CD4-positive, alpha-beta T cell treated with Interleukin-4 for 4 hours (primary cell): ENCODE results near the gene PLXNB3.

Experiments
- DNase-seq: peaks from one replicate; pipeline ENCODE4 v3.0.0-alpha.2; 2020

The PLXNB3 gene

DNA sequence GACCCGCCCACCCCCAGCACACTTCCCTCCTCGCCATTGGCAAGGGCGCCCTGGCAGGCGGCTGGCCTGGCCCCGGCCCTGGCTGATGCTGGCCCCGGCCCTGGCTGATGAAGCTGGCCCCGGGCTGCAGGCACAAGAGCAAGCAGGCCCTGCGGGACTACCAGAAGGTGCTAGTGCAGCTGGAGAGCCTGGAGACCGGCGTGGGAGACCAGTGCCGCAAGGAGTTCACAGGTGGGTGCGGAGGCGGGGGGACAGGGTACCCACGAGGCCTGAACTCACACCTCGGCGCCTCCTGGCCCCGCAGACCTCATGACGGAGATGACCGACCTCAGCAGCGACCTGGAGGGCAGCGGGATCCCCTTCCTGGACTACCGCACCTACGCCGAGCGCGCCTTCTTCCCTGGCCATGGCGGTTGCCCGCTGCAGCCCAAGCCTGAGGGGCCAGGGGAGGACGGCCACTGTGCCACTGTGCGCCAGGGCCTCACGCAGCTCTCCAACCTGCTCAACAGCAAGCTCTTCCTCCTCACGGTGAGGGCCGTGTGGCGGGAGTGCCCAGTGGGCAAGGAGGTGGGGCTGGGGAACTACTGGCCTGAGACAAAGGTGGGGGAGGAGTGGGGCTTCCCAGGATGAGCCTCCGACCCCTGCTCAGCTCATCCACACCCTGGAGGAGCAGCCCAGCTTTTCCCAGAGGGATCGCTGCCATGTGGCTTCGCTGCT, 10.7 kb downstream of the PLXNB3 start:
- no peak for DNase-seq

DNA sequence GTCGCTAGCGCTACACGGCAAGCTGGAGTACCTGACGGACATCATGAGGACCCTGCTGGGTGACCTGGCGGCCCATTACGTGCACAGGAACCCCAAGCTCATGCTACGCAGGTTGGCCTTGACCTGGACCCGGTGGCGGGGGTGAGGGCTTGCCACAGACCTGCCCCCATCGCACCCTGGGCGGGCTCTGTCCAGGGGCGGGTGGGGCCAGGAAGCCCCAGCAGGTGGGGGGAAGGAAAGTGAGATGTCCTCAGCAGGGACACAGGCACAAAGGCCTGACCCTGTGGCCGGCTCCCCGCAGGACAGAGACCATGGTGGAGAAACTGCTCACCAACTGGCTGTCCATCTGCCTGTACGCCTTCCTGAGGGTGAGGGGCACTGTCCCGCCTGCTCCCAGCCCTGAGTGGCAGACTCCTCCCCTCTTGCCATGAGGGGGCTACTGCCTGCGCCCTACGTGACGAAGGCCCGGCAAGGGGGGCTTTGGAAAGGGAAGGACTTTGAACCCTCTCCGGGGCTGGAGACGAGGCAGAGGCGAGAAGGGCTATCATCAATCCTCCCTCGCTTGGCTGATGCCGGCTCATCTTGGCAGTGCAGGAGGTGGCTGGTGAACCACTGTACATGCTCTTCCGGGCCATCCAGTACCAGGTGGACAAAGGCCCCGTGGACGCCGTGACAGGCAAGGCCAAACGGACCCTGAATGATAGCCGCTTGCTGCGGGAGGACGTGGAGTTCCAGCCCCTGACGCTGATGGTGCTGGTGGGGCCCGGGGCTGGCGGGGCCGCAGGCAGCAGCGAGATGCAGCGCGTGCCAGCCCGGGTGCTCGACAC, 11.5 kb downstream of the PLXNB3 start:
- no peak for DNase-seq

DNA sequence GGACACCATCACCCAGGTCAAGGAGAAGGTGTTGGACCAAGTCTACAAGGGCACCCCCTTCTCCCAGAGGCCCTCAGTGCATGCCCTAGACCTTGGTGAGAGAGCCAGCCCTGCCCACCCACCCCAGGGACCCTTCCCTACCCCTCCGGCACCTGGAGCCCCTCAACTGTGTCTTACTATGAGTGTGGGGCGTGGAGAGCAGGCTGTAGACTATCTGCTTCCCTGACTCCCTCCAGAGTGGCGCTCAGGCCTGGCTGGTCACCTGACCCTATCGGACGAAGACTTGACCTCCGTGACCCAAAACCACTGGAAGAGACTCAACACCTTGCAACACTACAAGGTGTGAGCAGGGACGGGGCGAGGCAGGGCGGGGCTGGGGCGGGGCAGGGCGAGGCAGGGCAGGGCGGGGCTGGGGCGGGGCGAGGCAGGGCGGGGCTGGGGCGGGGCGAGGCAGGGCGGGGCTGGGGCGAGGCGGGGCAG, 12.1 kb downstream of the PLXNB3 start:
- DNase-seq = no peak

DNA sequence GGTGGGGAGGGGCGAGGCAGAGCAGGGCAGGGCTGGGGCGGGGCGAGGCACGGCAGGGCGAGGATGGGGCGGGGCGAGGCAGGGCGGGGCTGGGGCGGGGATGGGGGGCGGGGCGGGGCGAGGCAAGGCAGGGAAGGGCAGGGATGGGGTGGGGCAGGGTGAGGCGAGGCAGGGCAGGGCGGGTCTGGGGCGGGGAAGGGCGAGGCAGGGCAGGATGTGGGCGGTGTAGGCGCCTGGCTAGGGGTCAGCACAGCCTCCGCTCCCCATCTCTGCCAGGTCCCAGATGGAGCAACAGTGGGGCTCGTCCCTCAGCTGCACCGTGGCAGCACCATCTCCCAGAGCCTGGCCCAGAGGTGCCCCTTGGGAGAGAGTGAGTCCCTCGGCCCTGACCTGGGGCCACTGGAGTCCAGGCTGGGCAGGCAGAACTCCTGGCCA, 12.6 kb downstream of the PLXNB3 start:
- no peak for DNase-seq

DNA sequence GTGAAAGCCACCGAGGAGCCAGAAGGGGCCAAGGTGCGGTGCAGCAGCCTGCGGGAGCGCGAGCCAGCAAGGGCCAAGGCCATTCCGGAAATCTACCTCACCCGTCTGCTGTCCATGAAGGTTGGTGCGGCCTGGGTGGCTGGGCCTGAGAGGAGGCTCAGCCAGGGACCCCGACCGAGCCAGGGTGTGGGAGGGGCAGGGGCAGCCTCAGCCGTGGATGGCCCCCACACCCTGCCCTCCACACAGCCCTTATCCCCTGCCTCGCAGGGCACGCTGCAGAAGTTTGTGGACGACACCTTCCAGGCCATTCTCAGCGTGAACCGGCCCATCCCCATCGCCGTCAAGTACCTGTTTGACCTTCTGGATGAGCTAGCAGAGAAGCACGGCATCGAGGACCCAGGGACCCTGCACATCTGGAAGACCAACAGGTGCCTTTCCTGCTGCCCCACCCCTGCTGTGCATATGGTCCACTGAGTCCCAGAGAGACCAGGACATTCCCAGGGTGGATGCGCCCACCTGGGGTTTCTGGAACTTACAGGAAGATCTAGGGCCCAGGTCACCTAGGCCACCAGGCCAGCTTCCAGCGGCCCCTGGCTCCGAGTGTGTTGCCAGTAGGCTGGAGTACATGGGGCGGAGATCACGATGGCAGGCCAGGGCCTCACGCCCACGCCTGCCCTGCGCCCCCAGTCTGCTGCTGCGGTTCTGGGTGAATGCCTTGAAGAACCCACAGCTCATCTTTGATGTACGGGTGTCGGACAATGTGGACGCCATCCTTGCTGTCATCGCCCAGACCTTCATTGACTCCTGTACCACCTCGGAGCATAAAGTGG, 13.4 kb downstream of the PLXNB3 start:
- DNase-seq = no peak

- no peak for DNase-seq
These were observed 14.1 kb downstream of the PLXNB3 start for GRCh38 chrX:153778181-153778580.

DNA sequence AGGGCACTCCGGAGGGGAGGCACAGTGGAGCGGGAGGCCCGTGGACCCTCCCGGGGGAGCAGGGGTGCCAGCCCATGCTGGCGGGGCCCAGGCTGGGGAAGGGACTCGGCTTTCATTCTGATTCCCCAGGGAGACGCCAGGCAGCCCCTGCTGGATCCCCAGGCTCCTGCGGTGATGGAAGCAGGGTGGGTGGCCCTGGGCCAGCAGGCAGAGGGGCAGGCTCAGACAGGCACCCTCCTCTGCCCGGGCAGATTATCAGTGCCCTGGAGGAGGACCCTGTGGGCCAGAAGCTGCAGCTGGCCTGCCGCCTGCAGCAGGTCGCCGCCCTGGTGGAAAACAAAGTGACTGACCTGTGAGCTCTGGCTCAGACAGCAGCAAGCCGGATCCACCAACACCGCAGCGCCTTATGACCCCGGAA, 14.6 kb downstream of the PLXNB3 start:
- no peak for DNase-seq

DNA sequence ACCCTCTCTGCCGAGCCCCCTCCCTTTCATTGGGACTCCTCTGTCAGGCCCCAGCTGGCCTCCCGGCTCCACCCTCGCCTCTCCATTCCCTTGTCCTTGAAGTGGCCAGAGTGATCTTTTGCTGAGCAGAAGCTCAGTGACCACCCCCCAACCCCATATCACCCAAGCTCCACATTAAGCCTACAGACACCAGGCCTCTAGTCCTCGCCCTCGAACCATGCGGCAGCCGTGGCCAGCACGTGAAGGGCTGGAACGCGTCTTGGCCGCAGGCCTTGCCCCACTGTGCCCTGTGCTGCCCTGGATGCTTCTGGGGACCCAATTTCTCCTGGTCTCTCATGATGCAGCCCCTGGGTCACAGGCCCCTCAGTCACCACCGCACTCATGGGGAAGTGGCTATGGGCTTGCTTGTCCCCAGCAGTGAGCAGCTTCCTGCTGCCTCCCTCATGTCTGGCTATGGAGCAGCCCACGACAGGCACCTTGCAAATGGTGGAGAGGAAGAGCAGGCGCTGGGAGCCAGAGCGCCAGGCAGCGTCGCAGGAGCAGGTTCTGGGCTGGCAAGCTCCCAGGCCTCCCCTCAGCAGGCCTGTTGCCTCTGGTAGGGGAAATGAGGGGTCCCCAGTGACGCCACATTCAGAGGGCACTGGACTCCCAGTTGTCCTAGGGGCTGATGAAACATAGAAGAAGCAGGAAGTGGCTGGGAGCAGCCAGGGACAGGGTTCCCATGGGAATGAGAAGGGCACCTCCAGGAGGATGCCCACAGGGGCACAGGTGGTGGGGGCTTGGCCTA, 16.0 kb downstream of the PLXNB3 start:
- no peak for DNase-seq

DNA sequence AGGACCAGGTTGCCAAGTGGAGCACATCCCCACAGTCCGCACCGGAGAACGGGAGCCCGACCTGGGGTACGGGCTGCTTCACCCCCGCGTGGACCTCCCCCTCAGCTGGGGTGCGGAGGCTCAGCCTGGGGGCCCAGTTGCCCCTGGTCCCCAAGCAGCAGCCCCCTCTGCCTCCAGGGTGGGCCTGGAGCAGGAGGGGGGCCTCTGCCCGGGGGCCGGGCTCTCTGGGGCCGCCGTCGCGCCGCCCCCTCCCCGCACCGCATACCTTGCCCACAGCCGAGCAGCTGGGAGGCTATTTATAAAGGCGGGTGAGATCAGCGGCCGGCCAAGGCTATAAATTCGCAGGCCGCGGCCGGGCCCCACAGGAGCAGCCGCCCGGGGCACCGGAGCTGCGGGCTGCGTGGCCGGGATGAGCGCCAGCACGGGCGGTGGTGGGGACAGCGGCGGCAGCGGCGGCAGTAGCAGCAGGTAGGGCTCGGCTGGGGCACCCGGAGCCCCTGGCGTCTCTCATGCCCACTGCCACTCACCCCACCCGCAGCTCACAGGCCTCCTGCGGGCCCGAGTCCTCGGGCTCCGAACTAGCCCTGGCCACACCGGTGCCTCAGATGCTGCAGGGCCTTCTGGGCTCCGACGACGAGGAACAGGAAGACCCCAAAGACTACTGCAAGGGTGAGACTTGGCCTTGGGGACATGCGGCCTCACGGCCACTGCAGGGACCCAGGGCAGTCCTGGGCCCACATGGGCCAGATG, 16.8 kb downstream of the PLXNB3 start, which contains the start of gene SRPK3:
TSS of gene SRPK3 (plus strand) at position 364 of the 750 bp plus-strand sequence. CDS start at position 410, 46 bp downstream.
- DNase-seq = no peak

DNA sequence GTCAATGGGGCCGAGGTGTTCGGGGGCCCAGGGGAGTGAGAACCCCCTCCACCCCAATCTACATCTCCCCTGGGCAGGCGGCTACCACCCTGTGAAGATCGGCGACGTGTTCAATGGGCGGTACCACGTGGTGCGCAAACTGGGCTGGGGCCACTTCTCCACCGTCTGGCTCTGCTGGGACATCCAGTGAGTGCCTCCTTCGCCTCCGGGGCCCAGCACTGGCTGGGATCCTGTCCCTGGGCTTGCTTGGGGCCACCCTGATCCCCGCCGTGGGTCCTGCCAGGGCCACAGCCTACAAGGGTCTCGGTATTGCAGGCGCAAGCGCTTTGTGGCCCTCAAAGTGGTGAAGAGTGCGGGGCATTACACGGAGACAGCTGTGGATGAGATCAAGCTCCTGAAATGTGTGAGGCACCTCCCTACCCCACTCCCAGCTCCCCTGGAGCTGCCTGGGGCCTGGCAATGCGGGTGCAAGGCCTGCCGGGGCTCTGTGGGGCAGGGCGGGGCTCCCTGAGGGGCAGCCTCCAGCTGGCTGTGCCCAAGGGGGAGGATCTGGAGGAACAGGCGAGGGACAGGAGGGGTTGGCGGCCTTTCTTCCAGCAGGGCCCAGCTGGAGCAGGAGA, 17.5 kb downstream of the PLXNB3 start:
- no peak for DNase-seq

GRCh38 chrX:153782313-153782712, 18.3 kb downstream of the PLXNB3 start:
- no peak for DNase-seq

DNA sequence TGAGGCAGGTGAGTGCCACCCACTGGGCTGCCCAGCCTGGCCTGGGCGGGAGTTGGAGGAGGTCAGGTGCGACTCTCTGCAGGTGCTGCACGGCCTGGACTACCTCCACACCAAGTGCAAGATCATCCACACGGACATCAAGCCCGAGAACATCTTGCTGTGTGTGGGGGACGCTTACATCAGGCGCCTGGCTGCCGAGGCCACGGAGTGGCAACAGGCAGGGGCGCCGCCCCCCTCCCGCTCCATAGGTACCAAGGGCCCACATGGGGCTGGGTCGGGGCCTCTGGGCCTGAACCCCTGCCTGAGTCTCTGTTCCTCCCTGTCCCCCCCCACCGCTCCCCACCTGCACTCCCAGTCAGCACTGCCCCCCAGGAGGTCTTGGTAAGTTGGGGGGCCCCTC, 18.8 kb downstream of the PLXNB3 start:
- DNase-seq = no peak

DNA sequence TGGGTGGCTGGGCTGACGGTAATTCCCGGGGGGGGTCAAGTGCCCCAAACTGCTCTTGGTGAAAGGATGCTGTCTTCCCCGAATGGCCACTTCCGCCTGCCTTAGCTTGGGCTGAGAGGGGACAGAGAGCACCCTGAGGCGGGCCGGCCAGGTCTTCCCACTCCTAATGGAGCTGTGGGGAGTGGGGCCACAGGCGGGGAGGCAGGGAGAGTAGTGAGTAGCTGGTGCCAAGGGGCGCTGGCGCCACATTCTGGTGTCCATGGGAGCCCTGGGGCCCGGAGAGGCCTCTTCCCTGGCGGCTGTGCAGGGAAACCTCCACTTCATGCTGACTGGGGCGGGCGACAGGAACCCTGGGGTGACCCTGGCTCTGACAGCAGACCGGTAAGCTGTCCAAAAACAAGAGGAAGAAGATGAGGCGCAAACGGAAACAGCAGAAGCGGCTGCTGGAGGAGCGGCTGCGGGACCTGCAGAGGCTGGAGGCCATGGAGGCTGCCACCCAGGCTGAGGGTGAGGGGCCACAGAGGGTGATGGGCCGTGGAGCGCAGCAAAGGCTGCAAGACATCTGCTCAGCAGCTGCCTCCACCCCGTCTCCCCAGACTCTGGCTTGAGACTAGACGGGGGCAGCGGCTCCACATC, 19.4 kb downstream of the PLXNB3 start:
- no peak for DNase-seq

GRCh38 chrX:153784325-153784967, 20.4 kb downstream of the PLXNB3 start:
- no peak for DNase-seq

- no peak for DNase-seq
These were observed 22.6 kb downstream of the PLXNB3 start for GRCh38 chrX:153786669-153787068.

GRCh38 chrX:153789654-153790053, 25.6 kb downstream of the PLXNB3 start:
- DNase-seq = no peak

DNA sequence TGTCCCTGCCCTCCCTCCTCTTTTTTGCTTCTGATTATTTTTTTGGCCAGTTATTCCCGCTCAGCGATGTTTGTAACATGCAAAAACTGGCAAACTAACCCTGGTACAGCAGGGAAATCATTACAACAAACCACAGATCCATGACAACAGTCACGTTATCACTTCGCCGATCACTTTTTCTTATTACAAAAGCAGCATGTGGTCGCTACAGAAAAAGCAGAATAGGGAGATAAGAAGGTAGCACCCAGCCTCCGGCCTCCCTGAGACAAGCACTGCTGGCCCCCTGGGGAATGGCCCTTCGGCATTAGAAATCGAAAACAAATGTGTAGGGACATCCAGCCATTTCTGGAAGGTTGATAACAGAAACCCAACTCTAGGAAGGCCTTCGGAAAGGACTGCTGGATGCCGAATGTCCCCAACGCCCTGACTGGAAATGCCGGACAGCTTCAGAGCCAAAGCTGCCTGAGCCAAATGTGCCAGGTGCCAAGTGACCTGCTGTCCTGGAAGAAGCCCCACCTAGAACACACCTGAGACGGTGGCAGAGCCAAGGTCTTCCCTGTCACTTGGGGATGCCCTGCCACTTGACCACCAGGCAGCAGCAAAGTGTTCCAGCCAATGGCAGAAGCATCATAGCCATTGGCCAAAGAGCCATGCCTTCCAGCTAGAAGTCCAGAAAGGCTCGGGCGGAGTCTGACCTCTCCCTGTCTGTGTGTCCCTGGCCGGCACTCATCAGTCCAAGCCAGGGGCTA, 27.2 kb downstream of the PLXNB3 start:
- no peak for DNase-seq

GRCh38 chrX:153792368-153792767, 28.3 kb downstream of the PLXNB3 start:
- DNase-seq = no peak

- DNase-seq = no peak
These were observed 29.2 kb downstream of the PLXNB3 start for GRCh38 chrX:153793291-153793690.
